Fibroblast of villous mesenchyme (primary cell): ENCODE data around the gene CTCF. TPM values are rescaled to one million over a fixed set of nuclear protein-coding genes. Genes with fewer than 3 reads are reported as not detected.

ENCODE experiments used
- DNase-seq: peaks from one replicate; pipeline ENCODE4 v3.0.0-alpha.2; 2010; ENCODE audit warnings: low read depth
- H3K4me3 ChIP-seq: 2 replicates; pipeline ENCODE4 v1.5.1; 2011; ENCODE audit warnings: low read depth, mild to moderate bottlenecking, low read length
- CTCF ChIP-seq: IDR thresholded peaks from 2 replicates; pipeline ENCODE4 v1.5.1; 2012; ENCODE audit warnings: low read depth, mild to moderate bottlenecking, low read length; ENCODE audit not compliant: insufficient read depth
- total RNA-seq: library from RNA; depleted of rRNA; stranded (reverse); fragments of >200 nt; gene quantifications from 2 replicates; pipeline ENCODE4 v1.2.3, GENCODE V29; 2012

Gene CTCF
- total RNA-seq, 1 donor: 33.7 TPM

GRCh38 chr16:67656344-67657016, 94.2 kb downstream of the CTCF start:
- TF ChIP-seq CTCF: no peak
- H3K4me3 ChIP-seq: no peak overlapping the region
- DNase-seq: no peak

- no peak for DNase-seq
- TF ChIP-seq CTCF: no peak
Observed at GRCh38 chr16:67657017-67657608, 94.8 kb downstream of the CTCF start.

GRCh38 chr16:67657751-67658518, 95.6 kb downstream of the CTCF start:
- no peak for DNase-seq
- TF ChIP-seq CTCF: no peak
- no peak overlapping the region for H3K4me3 ChIP-seq

More at GRCh38 chr16:67657017-67657608, 94.8 kb downstream of the CTCF start:
- no peak overlapping the region for H3K4me3 ChIP-seq

GRCh38 chr16:67658849-67659674, 96.7 kb downstream of the CTCF start:
- no peak for DNase-seq
- no peak for TF ChIP-seq CTCF
- H3K4me3 ChIP-seq: peak overlapping the region; percentile 92

- H3K4me3 ChIP-seq: peak within 1 kb of the TSS; percentile 92
- DNase-seq: peak; percentile 90
- no peak for TF ChIP-seq CTCF
Observed at GRCh38 chr16:67659675-67660563, 97.6 kb downstream of the CTCF start, which contains the start of gene ACD. Gene ACD (minus strand): TSS chr16:67660260. CDS start chr16:67660220, 40 bp downstream.
